GM18519 (cell line): ENCODE data around the gene ADORA1.

Experiments used
- ATAC-seq: cut with Tn5 transposase; IDR thresholded peaks from one replicate; pipeline ENCODE4 v1.9.1; 2021; ENCODE audit warnings: mild to moderate bottlenecking, moderate library complexity; ENCODE audit not compliant: unreplicated experiment, low FRiP score

Gene ADORA1

DNA sequence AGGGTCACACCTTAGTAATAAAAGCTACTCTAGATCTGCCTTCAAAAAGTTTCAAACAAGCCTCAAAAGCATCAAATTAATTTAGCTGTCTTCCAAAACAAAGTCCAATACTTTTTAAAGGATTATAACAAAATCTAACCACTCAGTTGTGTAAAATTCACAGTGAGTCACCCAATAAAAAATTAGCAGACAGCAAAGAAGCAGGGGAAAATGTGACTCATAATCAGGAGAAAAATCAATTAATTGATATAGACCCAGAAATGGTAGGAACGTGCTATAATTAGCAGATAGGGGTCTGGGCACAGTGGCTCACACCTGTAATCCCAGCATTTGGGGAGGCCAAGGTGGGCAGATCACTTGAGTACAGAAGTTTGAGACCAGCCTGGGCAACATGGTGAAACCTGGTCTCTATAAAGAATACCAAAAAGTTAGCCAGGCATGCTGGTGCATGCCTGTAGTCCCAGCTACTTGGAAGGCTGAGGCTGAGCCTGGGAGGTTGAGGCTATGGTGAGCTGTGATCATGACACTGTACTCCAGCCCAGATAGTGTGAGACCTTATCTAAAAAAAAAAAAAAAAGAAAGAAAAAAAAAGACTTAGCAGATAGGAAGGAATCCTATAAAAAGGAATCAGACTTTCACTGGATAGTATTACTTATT is 33.6 kb upstream of the ADORA1 start:
- no peak for ATAC-seq

GRCh38 chr1:203095061-203095690 is 32.4 kb upstream of the ADORA1 start:
- no peak for ATAC-seq

DNA sequence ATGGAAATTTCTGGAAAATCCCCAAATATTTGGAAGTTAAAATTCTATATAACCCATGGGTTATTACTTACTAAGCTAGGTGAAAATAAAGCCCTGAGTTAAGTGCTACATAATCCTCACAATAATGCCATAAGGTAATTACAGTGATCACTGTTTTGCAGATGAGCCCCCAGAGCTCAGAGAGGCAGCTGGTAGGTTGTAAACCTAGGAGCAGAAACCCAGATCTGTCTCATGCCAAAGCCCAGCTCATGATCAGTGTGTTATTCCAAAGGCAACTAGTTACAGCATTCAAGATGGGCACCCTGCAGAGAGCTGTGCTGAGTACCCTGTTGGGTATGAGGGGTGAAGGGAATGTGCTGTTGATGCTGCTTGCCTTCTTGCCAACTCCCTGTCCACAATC is 31.0 kb upstream of the ADORA1 start:
- no peak for ATAC-seq

DNA sequence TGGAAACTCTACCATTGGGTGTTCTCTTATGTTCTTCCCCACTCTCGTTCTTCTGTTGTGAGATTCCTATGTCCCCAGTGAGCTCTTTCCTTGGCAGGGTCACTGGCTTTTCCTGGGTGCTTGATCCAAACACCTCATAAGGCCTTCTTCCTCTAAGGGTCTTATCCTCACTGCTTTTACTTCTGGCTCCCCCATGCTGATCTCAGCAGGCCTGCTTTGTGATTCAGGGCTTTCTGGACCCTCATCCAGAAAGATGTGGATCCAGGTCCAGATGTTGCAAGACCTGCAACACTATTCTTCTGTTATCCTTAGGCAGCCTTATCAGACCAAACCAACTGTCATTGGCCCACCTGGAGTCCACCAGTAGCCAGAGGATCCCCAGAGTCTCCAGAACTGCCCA is 30.5 kb upstream of the ADORA1 start:
- no peak for ATAC-seq

DNA sequence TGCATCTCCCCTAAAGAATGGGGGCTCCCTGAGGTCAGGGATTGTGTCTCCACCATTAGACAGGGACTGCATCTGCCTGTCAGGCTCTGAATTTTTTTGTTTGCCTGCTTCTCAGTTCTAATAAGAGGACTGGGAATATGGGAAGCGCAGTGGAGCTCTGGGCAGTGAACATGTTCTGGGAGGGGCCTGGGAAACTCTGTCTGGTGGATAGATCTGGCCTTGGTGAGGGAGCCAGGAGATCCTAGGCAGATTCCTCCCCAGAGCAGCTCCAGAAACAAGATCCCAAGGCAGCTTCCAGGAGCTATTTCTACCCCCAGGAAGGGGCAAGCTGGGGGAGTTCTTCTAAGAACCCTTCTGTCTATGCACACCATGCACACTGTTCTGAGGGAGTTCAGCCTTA is 29.1 kb upstream of the ADORA1 start:
- no peak for ATAC-seq

DNA sequence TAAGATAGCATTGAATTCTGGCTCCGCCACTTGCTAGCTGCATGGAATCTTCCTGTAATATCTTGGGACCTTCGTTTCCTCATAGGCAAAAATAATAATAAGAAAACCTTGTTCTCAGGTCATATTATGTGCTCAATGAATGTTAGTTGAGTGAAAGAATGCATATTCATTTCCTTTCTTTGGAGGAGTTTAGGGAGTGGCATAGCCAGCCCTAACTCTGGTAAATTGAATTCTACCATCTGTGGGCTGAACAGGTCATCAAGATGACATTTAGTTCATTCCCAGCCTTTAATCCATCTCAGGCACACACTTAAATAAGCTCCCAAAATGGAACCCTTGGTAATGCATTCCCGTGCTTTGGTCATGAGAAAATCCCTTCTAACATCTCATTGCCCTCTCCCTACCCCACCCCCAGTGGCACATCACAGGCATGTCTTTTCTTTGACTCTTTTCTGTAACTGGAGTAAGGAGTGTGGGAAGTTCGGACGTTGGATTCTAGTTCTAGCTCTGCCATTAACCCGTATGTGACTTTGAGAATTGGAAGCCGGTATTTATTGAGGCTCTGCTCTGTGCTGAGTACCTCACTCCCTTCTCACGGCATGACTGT is 28.5 kb upstream of the ADORA1 start:
- no peak for ATAC-seq

DNA sequence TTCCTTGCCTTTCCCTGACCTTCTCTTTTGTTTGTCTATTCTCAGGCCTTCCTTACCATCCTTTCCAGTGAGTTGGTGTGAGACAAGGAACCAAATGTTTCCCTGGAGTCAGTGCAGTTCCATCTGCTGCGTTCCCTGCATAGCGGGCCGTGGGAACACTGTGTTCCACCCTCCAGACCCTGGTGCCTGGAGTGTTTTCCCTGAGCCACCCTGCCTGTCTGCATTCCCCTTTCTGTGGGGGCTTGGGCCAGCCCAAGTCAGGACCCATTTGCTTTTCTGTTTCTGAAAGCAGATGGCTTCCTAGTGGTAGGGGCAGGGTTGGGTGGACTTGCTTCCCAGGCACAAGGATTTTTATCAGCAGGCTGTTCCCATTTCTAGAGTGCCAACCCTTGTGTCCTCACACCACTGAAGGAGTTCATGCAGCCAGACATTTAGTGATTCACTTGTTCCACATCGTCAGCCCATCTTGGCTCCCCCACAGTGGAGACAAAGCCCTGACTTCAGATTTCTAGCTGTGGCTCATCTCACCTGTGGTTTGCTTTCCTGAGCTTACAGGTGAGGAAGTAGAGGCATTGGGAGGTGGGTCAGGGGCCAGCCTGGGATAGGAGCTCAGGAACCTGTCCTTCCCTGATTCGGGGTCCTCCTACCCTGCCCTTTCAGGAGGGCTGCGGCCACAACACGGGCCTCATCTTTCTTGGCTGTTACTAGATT is 27.6 kb upstream of the ADORA1 start:
- no peak for ATAC-seq

DNA sequence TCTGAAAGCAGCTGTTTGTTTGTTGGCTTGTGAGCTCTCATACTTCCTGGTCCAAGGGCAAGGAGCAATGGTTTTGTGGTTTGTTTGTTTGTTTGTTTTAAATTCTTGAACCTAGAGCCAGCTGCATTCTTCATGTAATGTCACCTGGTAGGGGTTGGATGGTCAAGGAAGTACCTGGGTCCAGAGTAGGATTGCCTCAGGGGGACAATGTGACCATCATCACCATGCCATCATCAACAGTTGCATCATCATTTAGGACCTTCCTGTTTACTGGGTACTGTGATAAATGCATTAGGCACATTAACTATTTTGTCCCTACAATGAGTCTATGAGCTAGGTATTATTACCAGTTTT is 27.0 kb upstream of the ADORA1 start:
- ATAC-seq: no peak

DNA sequence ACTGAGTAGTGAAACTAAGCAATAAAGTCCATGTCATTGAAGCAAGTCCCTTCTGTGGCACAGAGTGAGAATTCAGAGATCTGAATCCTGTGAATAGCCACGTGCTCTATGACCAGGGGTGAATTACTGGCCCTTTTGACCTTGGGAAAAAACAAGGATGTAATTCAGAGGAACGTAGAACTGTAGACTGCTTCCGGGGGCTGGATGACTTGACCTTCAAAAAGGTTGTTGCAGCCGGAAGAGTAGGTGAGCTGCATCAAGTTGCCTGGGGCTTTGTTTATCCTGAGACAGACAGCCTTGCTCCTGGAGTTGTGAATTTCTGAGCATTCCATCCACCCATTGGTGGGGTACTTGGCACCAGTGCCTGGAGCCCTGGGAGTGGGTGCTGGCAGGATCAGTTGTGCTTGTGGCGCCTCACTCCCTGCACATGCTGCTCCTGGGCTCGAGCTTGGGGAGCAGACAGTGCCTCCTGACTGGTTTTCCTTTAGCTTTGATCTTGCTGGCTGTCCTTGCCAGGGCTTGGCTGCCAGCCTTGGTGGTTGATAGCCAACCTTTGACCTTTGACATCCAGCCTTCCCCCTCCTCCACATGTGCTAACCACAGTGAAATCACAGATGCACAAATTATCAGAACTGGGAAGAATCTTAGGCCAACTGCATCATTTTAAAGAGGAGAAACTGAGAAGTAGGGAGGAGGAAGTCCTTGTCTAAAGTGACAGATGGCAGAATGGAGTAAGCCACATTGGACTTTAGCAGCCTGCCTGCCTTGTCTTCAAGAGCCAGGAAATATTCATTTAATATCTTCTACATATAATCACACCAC is 25.5 kb upstream of the ADORA1 start:
- ATAC-seq: no peak

GRCh38 chr1:203103216-203103615 is 24.3 kb upstream of the ADORA1 start:
- ATAC-seq: no peak

- ATAC-seq: no peak
Measured at GRCh38 chr1:203103829-203104495, 23.6 kb upstream of the ADORA1 start.

- no peak for ATAC-seq
Measured at GRCh38 chr1:203104789-203105390, 22.6 kb upstream of the ADORA1 start.

DNA sequence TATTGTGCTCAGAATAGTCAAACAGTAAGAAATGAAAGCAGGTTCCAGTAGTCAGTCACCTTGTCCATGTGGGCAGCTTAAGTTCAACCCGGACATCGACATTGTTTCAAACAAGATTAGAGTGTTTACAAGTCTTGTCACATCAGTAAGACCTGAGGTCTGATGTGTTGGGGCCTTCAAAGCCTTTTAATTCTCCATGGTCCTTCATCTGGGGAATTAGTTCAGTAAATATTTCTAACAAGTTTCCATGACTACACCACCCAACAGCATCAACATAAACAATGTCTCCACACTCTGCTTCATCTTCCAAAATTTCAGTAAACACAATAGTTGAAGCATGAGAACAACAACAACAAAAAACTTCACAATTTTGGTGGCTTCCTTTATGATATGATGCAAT is 15.1 kb upstream of the ADORA1 start:
- ATAC-seq: no peak

DNA sequence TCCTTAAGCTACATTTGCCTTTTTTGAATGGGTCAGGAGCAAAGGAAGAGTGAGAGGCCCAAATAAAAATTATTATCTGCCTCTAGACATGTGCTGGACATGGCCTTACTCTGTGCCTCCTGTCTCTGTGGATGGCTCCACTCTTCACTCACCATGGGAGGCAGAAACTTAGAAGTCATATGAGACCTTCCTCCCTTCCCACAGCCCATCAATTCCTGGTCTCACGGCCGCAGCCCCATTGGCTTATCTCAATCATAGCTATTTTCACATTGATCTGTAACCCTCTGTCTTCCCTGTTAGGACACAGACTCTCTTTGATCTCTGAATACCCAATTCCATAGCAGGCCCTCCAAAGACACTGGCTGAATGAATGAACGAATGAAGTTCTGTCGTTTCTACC is 14.2 kb upstream of the ADORA1 start:
- no peak for ATAC-seq

DNA sequence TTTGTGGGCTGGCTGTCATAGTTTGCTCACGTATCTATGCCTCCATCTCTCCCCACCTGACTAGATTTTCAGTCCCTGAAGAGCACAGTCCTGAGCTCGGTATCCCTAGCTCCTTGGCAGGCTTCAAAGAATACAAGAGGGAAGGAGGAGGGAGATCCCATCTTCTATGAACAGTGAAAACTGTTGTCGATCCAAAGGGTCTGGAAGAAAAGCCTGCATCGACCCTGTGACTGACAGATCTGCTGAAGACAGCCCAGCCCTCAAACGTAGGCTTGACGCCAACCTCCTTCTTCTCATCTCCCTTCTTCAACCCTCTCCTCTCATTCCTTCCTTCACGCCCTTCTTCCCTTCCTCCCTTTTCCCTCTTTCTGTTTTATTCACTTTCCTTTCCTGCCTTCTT is 13.3 kb upstream of the ADORA1 start:
- no peak for ATAC-seq

DNA sequence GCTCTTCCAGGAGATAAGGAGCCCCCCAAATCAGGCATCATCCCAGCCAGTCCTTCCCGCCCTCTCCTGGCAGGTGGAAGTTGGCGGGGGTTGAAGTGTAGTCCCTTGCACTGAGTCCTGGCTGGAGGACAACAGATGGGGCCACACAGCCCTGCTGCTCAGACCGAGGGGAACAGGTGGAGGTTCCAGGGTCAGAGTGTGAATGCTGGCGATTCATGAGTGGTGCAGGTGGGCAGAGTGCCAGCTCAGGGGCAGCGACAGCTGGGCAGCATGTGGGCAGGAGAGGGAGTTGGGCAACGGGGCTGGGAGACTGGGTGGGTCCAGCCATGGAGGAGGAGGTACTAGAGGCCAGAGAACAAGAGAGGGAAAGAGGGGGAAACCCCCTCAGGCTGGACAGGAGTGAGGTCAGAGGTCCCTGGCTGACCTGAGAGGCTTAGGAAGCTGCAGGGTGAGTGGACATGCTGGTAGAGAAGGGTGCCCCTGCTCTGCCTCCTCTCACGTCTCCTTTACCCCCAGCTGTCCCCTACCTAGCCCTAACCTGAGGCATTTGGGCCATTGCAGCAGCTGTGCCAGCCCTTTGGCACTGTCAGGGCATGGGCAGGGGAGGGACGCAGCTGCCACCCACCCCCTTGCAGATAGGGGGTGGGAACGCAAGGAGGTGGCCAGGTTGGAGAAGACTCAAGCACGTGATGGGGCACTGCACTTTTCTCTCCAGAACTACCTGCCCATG is 11.3 kb upstream of the ADORA1 start:
- ATAC-seq: no peak

- ATAC-seq: no peak
Measured at GRCh38 chr1:203117611-203118575, 9.6 kb upstream of the ADORA1 start.
